ENCODE results near the gene FCAR. TPM values are rescaled to one million over a fixed set of nuclear protein-coding genes. Genes with fewer than 3 reads are reported as not detected.
"Not testable (repeated sequence)": the region's sequence is repeated elsewhere in the genome, so short reads cannot be mapped to it uniquely, and the experiment has no call there.

Gene FCAR
- total and polyA plus RNA-seq, 4 donors, result 0.18 to 9.1 TPM; not detected in 2

GRCh38 chr19:54851353-54851752, 22.7 kb upstream of the FCAR start:
- Histone ChIP-seq H3K4me1 (ENCODE audit: control insufficient read depth, insufficient read depth, low read length) (no peaks in the 10 kb centered on the region), H3K27ac (ENCODE audit: low read depth, low read length) (no peak overlapping the region), H3K4me3 (ENCODE audit: low read depth, low read length) (no peak overlapping the region), H3K9me3 (ENCODE audit: control insufficient read depth, insufficient read depth, low read length) (no peaks in the 10 kb centered on the region), H3K36me3 (ENCODE audit: control insufficient read depth, insufficient read depth, low read length) (no peaks in the 10 kb centered on the region), H3K27me3 (ENCODE audit: control insufficient read depth, insufficient read depth, low read length) (no peaks in the 10 kb centered on the region)
- 87% methylated on average over 6 of the region's 7 CpGs for WGBS (ENCODE audit: insufficient coverage)
- no peak for DNase-seq (ENCODE audit: low read depth in 4 of 6, low spot score in 6 of 6)

- not testable (repeated sequence) for H3K36me3 ChIP-seq (ENCODE audit: control insufficient read depth, insufficient read depth, low read length); H3K27me3 ChIP-seq (ENCODE audit: control insufficient read depth, insufficient read depth, low read length); H3K27ac ChIP-seq (ENCODE audit: low read depth, low read length); H3K4me3 ChIP-seq (ENCODE audit: low read depth, low read length); H3K4me1 ChIP-seq (ENCODE audit: control insufficient read depth, insufficient read depth, low read length); DNase-seq (ENCODE audit: low read depth in 4 of 6, low spot score in 6 of 6); H3K9me3 ChIP-seq (ENCODE audit: control insufficient read depth, insufficient read depth, low read length)
- WGBS (ENCODE audit: insufficient coverage), result 13% methylated on average over 1 of the region's 1 CpG
These were observed 18.8 kb upstream of the FCAR start for GRCh38 chr19:54855241-54855640.

DNA sequence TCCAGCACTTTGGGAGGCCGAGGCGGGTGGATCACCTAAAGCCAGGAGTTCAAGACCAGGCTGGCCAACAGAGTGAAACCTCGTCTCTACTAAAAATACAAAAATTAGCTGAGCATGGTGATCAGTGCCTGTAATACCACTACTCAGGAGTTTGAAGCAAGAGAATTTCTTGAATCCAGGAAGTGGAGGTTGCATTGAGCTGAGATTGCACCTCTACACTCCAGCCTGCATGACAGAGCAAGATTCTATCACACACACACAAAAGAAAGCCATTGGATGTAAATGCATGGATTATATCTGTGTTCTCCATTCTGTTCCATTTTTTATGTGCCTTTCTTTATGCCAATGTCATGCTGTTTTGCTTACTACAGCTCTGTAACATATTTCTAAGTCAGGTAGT, 15.6 kb upstream of the FCAR start:
- not testable (repeated sequence) for H3K9me3 ChIP-seq (ENCODE audit: control insufficient read depth, insufficient read depth, low read length); H3K4me1 ChIP-seq (ENCODE audit: control insufficient read depth, insufficient read depth, low read length); H3K27ac ChIP-seq (ENCODE audit: low read depth, low read length); DNase-seq (ENCODE audit: low read depth in 4 of 6, low spot score in 6 of 6); H3K4me3 ChIP-seq (ENCODE audit: low read depth, low read length); H3K36me3 ChIP-seq (ENCODE audit: control insufficient read depth, insufficient read depth, low read length); H3K27me3 ChIP-seq (ENCODE audit: control insufficient read depth, insufficient read depth, low read length)
- no CpG with 5 or more reads among the region's 3 CpGs for WGBS (ENCODE audit: insufficient coverage)

DNA sequence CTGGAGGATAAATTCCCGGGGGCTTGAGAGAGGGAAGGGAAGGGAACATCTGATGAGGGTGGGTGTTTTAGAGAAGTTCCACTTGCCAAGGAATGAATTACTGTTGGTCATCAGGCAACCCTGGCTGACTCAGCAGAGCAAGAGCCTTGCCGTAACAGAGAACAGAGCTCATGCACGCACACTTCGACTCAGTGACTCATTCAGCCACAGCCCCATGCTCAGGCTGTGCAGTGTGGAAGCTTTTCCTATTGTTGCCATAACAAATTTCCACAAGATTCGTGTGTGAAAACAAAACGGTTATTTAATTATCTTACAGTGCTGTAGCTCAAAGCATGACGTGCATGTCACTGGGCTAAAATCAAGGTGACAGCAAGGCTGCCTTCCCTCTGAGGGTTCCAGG, 14.6 kb upstream of the FCAR start:
- H3K9me3 ChIP-seq (ENCODE audit: control insufficient read depth, insufficient read depth, low read length); H3K27ac ChIP-seq (ENCODE audit: low read depth, low read length); H3K27me3 ChIP-seq (ENCODE audit: control insufficient read depth, insufficient read depth, low read length); DNase-seq (ENCODE audit: low read depth in 4 of 6, low spot score in 6 of 6); H3K4me3 ChIP-seq (ENCODE audit: low read depth, low read length); H3K4me1 ChIP-seq (ENCODE audit: control insufficient read depth, insufficient read depth, low read length); H3K36me3 ChIP-seq (ENCODE audit: control insufficient read depth, insufficient read depth, low read length): not testable (repeated sequence)
- WGBS (ENCODE audit: insufficient coverage), result 74% methylated on average over 3 of the region's 7 CpGs

- not testable (repeated sequence) for H3K27me3 ChIP-seq (ENCODE audit: control insufficient read depth, insufficient read depth, low read length); H3K9me3 ChIP-seq (ENCODE audit: control insufficient read depth, insufficient read depth, low read length)
These were observed 10.6 kb upstream of the FCAR start for GRCh38 chr19:54863459-54863858.

DNA sequence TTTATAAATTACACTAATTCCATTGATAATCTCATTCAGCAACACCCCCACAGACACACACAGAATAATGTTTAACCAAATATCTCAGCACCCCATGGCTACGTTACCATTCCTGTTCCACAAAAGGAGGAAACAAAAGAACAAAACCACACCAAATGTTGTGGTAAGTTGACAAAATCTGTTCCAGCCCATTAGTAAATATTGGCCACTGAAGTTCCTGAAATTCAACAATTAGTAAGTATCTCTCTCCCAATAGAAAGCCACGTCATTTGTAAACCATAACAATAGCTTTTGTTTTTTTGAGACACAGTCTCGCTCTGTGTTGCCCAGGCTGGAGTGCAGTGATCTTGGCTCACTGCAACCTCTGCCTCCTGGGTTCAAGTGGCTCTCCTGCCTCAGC, 2.3 kb upstream of the FCAR start:
- Histone ChIP-seq H3K27me3 (ENCODE audit: control insufficient read depth, insufficient read depth, low read length) (no peaks in the 10 kb centered on the region), H3K4me1 (ENCODE audit: control insufficient read depth, insufficient read depth, low read length) (no peaks in the 10 kb centered on the region), H3K4me3 (ENCODE audit: low read depth, low read length) (no peak overlapping the region), H3K9me3 (ENCODE audit: control insufficient read depth, insufficient read depth, low read length) (no peaks in the 10 kb centered on the region), H3K27ac (ENCODE audit: low read depth, low read length) (no peak overlapping the region), H3K36me3 (ENCODE audit: control insufficient read depth, insufficient read depth, low read length) (no peaks in the 10 kb centered on the region)
- DNase-seq (ENCODE audit: low read depth in 4 of 6, low spot score in 6 of 6), result no peak
- WGBS (ENCODE audit: insufficient coverage), result 70% methylated on average over 2 of the region's 3 CpGs

More at GRCh38 chr19:54863459-54863858, 10.6 kb upstream of the FCAR start:
- WGBS (ENCODE audit: insufficient coverage), result no CpG with 5 or more reads among the region's 3 CpGs
- not testable (repeated sequence) for H3K27ac ChIP-seq (ENCODE audit: low read depth, low read length); H3K4me1 ChIP-seq (ENCODE audit: control insufficient read depth, insufficient read depth, low read length); H3K36me3 ChIP-seq (ENCODE audit: control insufficient read depth, insufficient read depth, low read length); DNase-seq (ENCODE audit: low read depth in 4 of 6, low spot score in 6 of 6); H3K4me3 ChIP-seq (ENCODE audit: low read depth, low read length)

- WGBS (ENCODE audit: insufficient coverage), result 80% methylated on average over 1 of the region's 2 CpGs
- no peaks in the 10 kb centered on the region for H3K27me3 ChIP-seq (ENCODE audit: control insufficient read depth, insufficient read depth, low read length)
These were observed 1.5 kb downstream of the FCAR start for GRCh38 chr19:54875506-54875905.

GRCh38 chr19:54877471-54877870, 3.4 kb downstream of the FCAR start:
- WGBS (ENCODE audit: insufficient coverage), result no CpG with 5 or more reads among the region's 3 CpGs
- Histone ChIP-seq H3K36me3 (ENCODE audit: control insufficient read depth, insufficient read depth, low read length) (no peaks in the 10 kb centered on the region), H3K4me1 (ENCODE audit: control insufficient read depth, insufficient read depth, low read length) (no peaks in the 10 kb centered on the region), H3K9me3 (ENCODE audit: control insufficient read depth, insufficient read depth, low read length) (no peaks in the 10 kb centered on the region), H3K27ac (ENCODE audit: low read depth, low read length) (no peak overlapping the region), H3K27me3 (ENCODE audit: control insufficient read depth, insufficient read depth, low read length) (peaks cover 6% of the 10 kb centered on the region), H3K4me3 (ENCODE audit: low read depth, low read length) (no peak overlapping the region)
- no peak for DNase-seq (ENCODE audit: low read depth in 4 of 6, low spot score in 6 of 6)

More at GRCh38 chr19:54875506-54875905, 1.5 kb downstream of the FCAR start:
- H3K4me1 ChIP-seq (ENCODE audit: control insufficient read depth, insufficient read depth, low read length), result no peaks in the 10 kb centered on the region
- H3K27ac ChIP-seq (ENCODE audit: low read depth, low read length), result no peak overlapping the region
- DNase-seq (ENCODE audit: low read depth in 4 of 6, low spot score in 6 of 6), result no peak
- no peak overlapping the region for H3K4me3 ChIP-seq (ENCODE audit: low read depth, low read length)
- H3K9me3 ChIP-seq (ENCODE audit: control insufficient read depth, insufficient read depth, low read length), result no peaks in the 10 kb centered on the region
- H3K36me3 ChIP-seq (ENCODE audit: control insufficient read depth, insufficient read depth, low read length), result no peaks in the 10 kb centered on the region

DNA sequence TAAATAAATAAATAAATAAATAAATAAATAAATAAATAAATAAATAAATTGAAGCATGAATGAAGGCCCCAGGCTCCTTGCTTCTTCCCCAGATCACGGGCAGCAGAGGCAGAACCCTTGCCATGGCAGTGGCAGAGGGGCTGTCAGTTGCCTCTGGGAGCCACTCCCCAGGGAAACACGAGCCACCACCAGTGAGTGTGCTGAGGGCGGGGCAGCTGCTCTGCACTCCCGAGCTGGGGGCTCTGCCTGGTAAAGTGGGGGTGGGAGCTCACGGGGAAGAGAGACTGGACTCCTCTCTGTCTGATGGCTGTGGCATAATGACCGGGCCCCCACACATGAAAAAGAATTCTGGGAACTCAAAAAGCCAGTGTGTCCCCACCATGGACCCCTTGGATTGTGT, 7.8 kb downstream of the FCAR start:
- Histone ChIP-seq H3K9me3 (ENCODE audit: control insufficient read depth, insufficient read depth, low read length) (no peaks in the 10 kb centered on the region), H3K4me1 (ENCODE audit: control insufficient read depth, insufficient read depth, low read length) (no peaks in the 10 kb centered on the region), H3K27ac (ENCODE audit: low read depth, low read length) (no peak overlapping the region), H3K4me3 (ENCODE audit: low read depth, low read length) (no peak overlapping the region), H3K36me3 (ENCODE audit: control insufficient read depth, insufficient read depth, low read length) (no peaks in the 10 kb centered on the region), H3K27me3 (ENCODE audit: control insufficient read depth, insufficient read depth, low read length) (peaks cover 6% of the 10 kb centered on the region)
- DNase-seq (ENCODE audit: low read depth in 4 of 6, low spot score in 6 of 6), result no peak
- WGBS (ENCODE audit: insufficient coverage), result 63% methylated on average over 6 of the region's 6 CpGs

GRCh38 chr19:54882758-54883157, 8.7 kb downstream of the FCAR start:
- H3K27ac ChIP-seq (ENCODE audit: low read depth, low read length), result no peak overlapping the region
- no peaks in the 10 kb centered on the region for H3K4me1 ChIP-seq (ENCODE audit: control insufficient read depth, insufficient read depth, low read length)
- no peaks in the 10 kb centered on the region for H3K36me3 ChIP-seq (ENCODE audit: control insufficient read depth, insufficient read depth, low read length)
- H3K27me3 ChIP-seq (ENCODE audit: control insufficient read depth, insufficient read depth, low read length), result peaks cover 6% of the 10 kb centered on the region
- no peaks in the 10 kb centered on the region for H3K9me3 ChIP-seq (ENCODE audit: control insufficient read depth, insufficient read depth, low read length)
- DNase-seq (ENCODE audit: low read depth in 4 of 6, low spot score in 6 of 6), result no peak
- 81% methylated on average over 5 of the region's 7 CpGs for WGBS (ENCODE audit: insufficient coverage)
- H3K4me3 ChIP-seq (ENCODE audit: low read depth, low read length), result no peak overlapping the region
